Vagina (tissue), 2 donors: ENCODE results near the gene NALCN.

ENCODE experiments used
- POLR2A ChIP-seq, 2 donors: fragments of 450-650 bp; IDR thresholded peaks; one replicate each; pipeline ENCODE4 v1.6.1; 2017; ENCODE audit warnings: antibody characterized with exemption in 2 of 2, mild to moderate bottlenecking in 2 of 2, moderate library complexity in 2 of 2
- TF ChIP-seq, protein P1 (sequence below), 3 experiments: fragments of 450-650 bp in 2 of 3; fragments of 200-600 bp in 1 of 3; sonication (generic) in 1 of 3; IDR thresholded peaks; one replicate each; pipeline ENCODE4 v1.5.1; 2017 to 2019; ENCODE audit warnings: antibody characterized with exemption in 3 of 3, mild to moderate bottlenecking in 2 of 3, moderate library complexity in 2 of 3

DNA sequence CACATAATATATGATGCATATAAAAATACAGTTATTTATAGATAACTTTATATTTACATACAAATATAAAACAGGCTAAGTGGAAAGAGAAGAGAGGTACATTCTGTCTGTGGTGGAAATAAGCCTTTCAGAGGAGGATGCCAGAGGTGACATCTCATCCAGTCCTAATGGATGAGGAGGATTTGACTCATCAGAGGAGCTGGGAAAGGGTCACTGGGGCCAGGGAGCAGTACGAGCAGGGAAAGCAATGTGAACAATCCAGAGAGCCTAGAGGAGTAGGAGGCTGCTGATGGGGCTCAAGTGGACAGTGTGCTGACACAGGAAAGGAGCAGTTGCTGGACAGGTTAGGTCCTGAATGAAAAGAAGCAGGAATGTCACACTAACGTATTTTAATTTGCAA lies 18.6 kb downstream of the NALCN start:
- TF ChIP-seq, protein P1, sequence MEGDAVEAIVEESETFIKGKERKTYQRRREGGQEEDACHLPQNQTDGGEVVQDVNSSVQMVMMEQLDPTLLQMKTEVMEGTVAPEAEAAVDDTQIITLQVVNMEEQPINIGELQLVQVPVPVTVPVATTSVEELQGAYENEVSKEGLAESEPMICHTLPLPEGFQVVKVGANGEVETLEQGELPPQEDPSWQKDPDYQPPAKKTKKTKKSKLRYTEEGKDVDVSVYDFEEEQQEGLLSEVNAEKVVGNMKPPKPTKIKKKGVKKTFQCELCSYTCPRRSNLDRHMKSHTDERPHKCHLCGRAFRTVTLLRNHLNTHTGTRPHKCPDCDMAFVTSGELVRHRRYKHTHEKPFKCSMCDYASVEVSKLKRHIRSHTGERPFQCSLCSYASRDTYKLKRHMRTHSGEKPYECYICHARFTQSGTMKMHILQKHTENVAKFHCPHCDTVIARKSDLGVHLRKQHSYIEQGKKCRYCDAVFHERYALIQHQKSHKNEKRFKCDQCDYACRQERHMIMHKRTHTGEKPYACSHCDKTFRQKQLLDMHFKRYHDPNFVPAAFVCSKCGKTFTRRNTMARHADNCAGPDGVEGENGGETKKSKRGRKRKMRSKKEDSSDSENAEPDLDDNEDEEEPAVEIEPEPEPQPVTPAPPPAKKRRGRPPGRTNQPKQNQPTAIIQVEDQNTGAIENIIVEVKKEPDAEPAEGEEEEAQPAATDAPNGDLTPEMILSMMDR (IDR thresholded peaks at IDR 0.05) = no peak
- no peak for TF ChIP-seq POLR2A (IDR thresholded peaks at IDR 0.05)
